Liver (tissue), 3 donors: Measurements from ENCODE around the gene TMEM18.

Experiments used
- CTCF ChIP-seq: fragments of 150-350 bp; IDR thresholded peaks from 2 replicates; pipeline ENCODE4 v1.5.1; 2017; ENCODE audit warnings: improper control_type of control experiment, low read depth, low read length; ENCODE audit not compliant: missing input control
- EGR1 ChIP-seq, 2 donors: IDR thresholded peaks; 2 replicates each; pipeline ENCODE4 v1.6.1; 2016 to 2018; ENCODE audit warnings: antibody characterized with exemption in 2 of 2, low read depth in 2 of 2
- HNF4G ChIP-seq: IDR thresholded peaks from 2 replicates; pipeline ENCODE4 v1.6.1; 2016; ENCODE audit warnings: antibody characterized with exemption
- REST ChIP-seq: IDR thresholded peaks from 2 replicates; pipeline ENCODE4 v1.6.1; 2016; ENCODE audit warnings: antibody characterized with exemption, mild to moderate bottlenecking
- YY1 ChIP-seq: IDR thresholded peaks from 2 replicates; pipeline ENCODE4 v1.6.1; 2016; ENCODE audit warnings: antibody characterized with exemption, mild to moderate bottlenecking
- donor health status: healthy.
- donor health status: healthy.

DNA sequence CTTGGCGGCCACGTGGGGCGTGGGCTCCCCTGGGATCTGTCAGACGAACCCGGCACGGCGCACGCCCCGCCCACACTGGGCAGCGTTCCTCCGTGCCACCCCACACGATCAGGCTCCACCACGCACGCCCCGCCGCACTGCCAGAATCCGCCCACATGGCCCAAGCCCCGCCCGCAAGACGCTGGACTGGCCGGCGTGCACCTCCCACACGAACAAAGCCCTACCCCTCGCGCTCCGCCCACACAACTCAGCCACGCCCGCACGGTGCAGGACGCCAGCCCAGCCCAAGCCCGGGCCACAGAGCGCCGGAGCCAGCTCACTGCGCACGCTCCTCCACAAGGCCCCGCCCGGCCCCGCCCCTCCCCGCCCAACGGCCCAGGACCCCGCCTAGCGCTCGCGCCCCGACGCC lies 555 bp downstream of the TMEM18 start:
- TF ChIP-seq CTCF (no peak), YY1 (no peak), REST (no peak), HNF4G (no peak), EGR1 (IDR thresholded peaks at IDR 0.05; ENCODE audit: low read depth in 2 of 2) (peak; percentile 84 to 88)
